ENCODE results near the gene CTNNBL1.
"Not testable (repeated sequence)": the region's sequence is repeated elsewhere in the genome, so short reads cannot be mapped to it uniquely, and the experiment has no call there.

CTNNBL1 gene

GRCh38 chr20:37693635-37694626 lies at the start of gene CTNNBL1:
Gene CTNNBL1 (plus strand): TSS chr20:37694030. CDS start chr20:37694123, 93 bp downstream.
- peak; percentile 97 for DNase-seq

DNA sequence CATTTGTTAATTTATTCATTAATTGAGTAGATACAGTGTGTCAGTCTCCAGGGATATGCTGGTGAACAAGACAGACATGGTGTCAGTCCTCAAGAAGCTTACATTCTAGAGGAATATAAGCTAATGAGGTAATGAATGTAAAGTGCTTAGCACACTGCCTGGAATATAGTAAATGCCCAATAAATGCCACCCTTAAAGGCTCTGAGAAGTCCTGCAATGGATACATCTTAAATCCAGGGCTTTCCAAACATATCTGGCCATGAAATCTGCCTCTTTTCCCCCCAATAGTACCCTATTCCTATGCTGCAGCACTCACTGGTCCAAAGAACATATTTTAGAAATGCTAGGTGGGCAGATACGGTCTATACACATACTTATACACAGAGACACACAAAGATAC lies 49.2 kb upstream of the CTNNBL1 start:
- DNase-seq = no peak

GRCh38 chr20:37647946-37648345 lies 45.9 kb upstream of the CTNNBL1 start:
- no peak for DNase-seq

- DNase-seq = no peak
These were observed 44.8 kb upstream of the CTNNBL1 start for GRCh38 chr20:37649017-37649416.

DNA sequence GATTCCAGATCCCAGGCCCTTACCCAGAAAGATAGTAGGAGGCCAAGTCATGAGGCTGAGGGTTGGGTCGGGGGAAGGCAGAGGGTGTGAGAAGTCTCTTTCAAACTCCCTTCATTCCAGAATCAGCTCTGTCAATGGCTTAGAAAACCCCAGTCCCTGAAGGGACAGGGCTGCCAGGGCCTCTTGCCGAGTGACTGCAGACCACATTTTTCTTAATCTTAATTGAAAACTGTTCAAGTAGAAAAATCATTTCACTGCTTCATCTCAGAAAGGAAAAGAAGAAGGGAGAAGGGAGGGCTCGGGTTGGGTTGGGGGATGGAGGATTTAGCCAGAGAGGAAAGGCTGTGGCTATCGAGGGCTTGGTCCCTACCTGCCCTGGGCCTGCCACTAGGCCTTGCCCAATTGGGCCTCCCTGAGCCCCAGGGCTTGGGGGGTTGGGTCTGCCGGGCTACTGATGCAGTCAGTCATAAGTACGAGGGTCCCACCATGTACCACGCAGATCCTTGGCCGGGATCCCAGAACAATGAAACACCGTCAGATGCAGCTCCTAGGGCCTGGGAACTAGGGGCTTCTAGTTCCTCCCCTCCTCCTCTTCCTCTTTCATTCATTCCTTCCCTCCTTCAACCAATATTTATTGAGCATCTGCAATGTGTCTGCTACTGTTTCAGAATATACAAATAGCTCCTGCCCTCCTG lies 44.0 kb upstream of the CTNNBL1 start:
- DNase-seq = no peak

GRCh38 chr20:37650661-37651060 lies 43.2 kb upstream of the CTNNBL1 start:
- no peak for DNase-seq

DNA sequence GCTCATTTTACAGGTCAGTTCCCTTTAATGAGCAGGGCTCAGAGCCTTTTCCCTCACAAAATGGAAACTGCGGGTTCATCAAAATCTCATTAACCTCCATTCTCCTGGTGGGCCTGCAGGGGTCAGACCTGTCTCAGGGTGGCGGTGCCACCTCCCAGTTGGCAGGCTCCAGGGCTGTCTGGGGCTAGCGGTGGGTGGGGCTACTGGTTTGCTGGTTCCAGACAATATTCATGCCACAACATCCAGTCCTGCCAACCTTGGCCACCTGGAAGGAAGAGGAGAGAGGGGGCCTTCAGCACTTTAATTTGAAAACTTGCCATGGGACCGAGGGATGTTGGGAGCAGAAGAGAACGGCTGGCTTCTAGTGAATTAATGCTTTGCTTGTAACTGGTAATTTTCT lies 41.9 kb upstream of the CTNNBL1 start:
- DNase-seq = peak; percentile 79

GRCh38 chr20:37656945-37657344 lies 36.9 kb upstream of the CTNNBL1 start:
- no peak for DNase-seq

- DNase-seq = no peak
These were observed 35.7 kb upstream of the CTNNBL1 start for GRCh38 chr20:37657924-37658804.

DNA sequence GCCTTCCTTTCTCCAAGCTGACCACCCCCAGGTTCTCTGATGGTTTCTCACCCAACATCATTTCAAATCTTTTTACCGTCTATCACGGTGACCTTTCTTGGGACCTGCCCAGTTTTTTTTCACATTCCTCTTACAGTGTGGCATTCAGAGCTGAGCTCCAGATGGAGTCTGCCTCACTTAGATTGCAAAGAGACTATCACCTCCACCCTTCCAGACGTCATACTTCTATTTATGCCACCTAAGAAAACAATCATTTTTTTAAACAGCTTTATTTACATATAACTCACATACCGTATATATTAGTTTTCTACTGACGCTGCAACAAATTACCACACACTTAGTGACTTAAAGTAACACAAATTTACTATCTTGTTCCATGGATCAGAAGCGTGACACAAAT lies 32.3 kb upstream of the CTNNBL1 start:
- no peak for DNase-seq

DNA sequence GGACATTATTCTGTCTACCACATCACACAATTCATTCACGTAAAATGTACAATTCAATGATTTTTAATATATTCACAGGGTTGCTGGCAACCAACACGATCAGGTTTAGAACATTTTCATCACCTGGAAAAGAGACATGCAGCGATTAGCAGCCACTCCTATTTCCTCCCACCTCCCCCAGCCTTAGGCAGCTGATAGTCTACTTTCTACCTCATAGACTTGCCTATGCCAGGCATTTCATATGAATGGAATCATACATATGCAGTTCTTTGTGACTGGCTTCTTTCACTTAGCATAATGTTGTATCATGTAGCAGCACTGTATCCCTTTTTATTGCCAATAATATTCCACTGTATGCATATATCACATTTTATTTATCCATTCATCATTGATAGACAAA lies 31.5 kb upstream of the CTNNBL1 start:
- no peak for DNase-seq

- DNase-seq = not testable (repeated sequence)
These were observed 29.2 kb upstream of the CTNNBL1 start for GRCh38 chr20:37664595-37664994.

DNA sequence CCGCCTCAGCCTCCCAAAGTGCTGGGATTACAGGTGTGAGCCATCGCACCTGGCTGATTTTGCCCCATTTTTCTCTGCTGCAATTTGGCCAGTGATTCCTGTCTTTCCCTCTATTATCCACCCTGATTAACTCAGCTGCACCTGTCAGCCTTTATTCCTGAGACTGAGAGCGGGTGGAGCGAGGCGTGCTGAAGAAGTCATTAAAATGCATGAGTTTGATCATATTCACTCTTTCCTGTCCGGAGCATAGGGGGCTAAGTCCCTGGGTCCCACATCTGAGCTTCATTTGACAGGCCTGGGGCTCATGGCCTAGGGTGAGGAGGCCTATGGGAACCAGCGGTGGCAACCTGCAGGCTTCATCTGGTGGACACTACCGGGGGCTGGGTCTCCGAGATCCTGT lies 25.7 kb upstream of the CTNNBL1 start:
- no peak for DNase-seq

- peak; percentile 16 for DNase-seq
These were observed 24.6 kb upstream of the CTNNBL1 start for GRCh38 chr20:37669062-37669772.

GRCh38 chr20:37669773-37670236 lies 24.0 kb upstream of the CTNNBL1 start:
- no peak for DNase-seq

DNA sequence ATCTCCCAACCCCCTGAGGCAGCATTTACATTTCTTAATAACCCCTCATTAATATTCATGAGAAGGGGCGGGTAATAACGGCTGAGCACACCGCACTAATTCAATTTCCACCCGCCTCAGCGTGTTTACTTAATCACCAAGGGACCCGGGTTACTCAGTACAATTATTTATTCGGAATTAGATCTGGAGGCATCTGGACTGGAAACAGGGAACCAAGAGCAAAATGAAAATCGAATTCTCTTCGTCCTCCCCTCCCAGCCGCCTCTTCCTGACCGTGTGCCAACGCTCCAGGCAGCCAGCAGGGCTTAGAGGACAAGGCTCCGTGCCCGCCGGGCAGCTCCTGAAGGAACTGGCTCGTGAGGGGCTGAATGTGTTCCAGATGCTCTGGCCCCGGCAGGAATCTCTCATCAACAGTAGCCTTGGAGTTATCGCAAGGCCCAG lies 23.5 kb upstream of the CTNNBL1 start:
- no peak for DNase-seq

GRCh38 chr20:37672143-37672542 lies 21.7 kb upstream of the CTNNBL1 start:
- no peak for DNase-seq

- DNase-seq = no peak
These were observed 20.4 kb upstream of the CTNNBL1 start for GRCh38 chr20:37673444-37673843.

GRCh38 chr20:37676440-37676839 lies 17.4 kb upstream of the CTNNBL1 start:
- no peak for DNase-seq

DNA sequence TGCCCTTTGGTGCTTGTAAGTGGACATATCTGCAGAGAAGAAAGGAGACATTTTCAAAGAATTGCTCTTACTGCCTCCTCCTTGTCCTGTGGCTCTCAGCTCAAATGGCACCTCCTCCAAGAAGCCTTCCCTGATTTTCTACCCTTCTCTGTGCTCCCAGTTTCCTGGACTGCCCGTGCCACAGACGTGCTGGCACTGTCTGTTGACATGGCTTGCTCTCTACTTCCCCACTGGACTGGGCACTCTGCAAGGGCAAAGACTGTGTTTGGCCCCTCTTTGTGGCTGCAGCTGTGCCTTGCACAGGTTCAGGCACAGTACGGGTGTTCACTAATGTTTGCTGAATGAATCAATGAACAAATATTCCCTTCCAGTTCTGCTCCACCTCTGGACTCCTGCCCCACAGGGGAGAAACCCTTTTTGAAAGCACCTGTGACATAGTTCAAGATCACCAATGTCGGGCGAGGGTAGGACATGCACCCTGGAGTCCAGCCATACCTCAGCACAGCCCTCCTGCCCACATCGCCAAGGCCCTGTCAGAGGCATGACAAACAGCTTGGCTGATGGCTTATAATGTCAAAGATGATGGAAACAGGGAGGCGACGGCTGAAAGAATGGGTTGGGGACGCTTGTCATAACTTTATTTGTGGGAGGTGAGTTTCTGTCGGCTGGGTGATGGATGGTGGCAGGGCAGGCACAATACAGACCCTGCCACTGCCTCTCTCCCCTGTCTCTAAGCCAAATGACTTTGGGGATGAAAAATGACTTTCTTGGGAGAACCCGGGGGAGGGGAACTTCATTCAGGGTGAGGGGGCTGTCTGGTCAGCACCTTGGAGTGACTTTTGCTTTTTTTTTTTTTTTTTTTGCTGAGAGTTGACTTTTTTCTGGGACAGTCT lies 15.6 kb upstream of the CTNNBL1 start:
- no peak for DNase-seq

- DNase-seq = not testable (repeated sequence)
These were observed 14.1 kb upstream of the CTNNBL1 start for GRCh38 chr20:37679751-37680150.
